Ishikawa (cell line): ENCODE measurements around the gene AIP.

Experiments used
- CEBPB ChIP-seq: IDR thresholded peaks from 2 replicates; pipeline ENCODE4 v1.6.1; 2012
- CREB1 ChIP-seq: IDR thresholded peaks from 2 replicates; pipeline ENCODE4 v1.6.1; 2012; ENCODE audit warnings: low read depth
- EP300 ChIP-seq: IDR thresholded peaks from 2 replicates; pipeline ENCODE4 v1.6.1; 2012; ENCODE audit warnings: borderline replicate concordance
- FOXM1 ChIP-seq: IDR thresholded peaks from 2 replicates; pipeline ENCODE4 v1.6.1; 2012; ENCODE audit warnings: low read depth, borderline replicate concordance
- RAD21 ChIP-seq: IDR thresholded peaks from 2 replicates; pipeline ENCODE4 v1.6.1; 2012; ENCODE audit warnings: low read depth
- TAF1 ChIP-seq: IDR thresholded peaks from 2 replicates; pipeline ENCODE4 v1.6.1; 2012; ENCODE audit warnings: low read depth, mild to moderate bottlenecking
- YY1 ChIP-seq: IDR thresholded peaks from 2 replicates; pipeline ENCODE4 v1.6.1; 2012; ENCODE audit warnings: low read depth
- TF ChIP-seq, protein P1 (sequence below): IDR thresholded peaks from 2 replicates; pipeline ENCODE4 v1.6.1; 2012; ENCODE audit warnings: low read depth, mild to moderate bottlenecking
- TF ChIP-seq, protein P2 (sequence below): IDR thresholded peaks from 2 replicates; pipeline ENCODE4 v1.6.1; 2012
- TF ChIP-seq, protein P3 (sequence below): IDR thresholded peaks from 2 replicates; pipeline ENCODE4 v1.6.1; 2012

DNA sequence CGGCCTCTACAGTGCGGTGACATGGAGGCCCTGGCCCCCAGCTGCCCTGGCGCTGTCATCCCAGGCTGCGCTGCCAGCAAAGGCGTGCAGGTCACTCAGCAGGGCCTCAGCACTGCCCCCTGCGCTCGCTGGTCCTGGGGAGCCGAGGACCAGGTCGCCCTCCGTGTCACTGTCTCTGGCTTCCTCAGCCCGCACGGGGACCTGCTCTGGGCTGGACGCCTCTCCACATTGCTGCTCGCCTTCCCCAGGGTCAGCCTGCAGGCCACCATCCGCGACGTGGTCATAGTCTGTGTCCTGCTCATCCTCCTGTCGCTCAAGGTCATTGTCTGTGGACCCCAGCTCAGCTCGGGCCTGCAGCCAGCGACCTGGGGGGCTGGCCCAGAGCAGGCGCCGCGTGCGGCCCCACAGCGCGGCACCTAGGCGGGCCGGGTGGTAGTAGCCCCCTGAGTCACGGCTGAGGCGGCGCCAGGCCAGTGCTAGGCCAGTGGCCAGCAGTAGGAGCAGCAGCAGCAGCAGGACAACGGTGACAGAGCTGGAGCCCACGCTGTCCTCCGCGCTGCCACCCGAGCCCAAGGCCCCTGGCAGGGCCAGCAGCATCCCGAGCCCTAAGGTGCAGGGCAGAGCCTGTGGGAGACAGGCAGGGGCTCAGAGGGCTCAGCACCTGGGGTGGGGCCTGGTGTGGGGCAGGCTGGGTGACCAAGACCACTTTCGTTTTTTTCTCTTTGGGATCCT lies 46.9 kb upstream of the AIP start:
- no peak for TF ChIP-seq EP300
- TF ChIP-seq, protein P1, sequence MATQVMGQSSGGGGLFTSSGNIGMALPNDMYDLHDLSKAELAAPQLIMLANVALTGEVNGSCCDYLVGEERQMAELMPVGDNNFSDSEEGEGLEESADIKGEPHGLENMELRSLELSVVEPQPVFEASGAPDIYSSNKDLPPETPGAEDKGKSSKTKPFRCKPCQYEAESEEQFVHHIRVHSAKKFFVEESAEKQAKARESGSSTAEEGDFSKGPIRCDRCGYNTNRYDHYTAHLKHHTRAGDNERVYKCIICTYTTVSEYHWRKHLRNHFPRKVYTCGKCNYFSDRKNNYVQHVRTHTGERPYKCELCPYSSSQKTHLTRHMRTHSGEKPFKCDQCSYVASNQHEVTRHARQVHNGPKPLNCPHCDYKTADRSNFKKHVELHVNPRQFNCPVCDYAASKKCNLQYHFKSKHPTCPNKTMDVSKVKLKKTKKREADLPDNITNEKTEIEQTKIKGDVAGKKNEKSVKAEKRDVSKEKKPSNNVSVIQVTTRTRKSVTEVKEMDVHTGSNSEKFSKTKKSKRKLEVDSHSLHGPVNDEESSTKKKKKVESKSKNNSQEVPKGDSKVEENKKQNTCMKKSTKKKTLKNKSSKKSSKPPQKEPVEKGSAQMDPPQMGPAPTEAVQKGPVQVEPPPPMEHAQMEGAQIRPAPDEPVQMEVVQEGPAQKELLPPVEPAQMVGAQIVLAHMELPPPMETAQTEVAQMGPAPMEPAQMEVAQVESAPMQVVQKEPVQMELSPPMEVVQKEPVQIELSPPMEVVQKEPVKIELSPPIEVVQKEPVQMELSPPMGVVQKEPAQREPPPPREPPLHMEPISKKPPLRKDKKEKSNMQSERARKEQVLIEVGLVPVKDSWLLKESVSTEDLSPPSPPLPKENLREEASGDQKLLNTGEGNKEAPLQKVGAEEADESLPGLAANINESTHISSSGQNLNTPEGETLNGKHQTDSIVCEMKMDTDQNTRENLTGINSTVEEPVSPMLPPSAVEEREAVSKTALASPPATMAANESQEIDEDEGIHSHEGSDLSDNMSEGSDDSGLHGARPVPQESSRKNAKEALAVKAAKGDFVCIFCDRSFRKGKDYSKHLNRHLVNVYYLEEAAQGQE, result no peak
- TF ChIP-seq, protein P2, sequence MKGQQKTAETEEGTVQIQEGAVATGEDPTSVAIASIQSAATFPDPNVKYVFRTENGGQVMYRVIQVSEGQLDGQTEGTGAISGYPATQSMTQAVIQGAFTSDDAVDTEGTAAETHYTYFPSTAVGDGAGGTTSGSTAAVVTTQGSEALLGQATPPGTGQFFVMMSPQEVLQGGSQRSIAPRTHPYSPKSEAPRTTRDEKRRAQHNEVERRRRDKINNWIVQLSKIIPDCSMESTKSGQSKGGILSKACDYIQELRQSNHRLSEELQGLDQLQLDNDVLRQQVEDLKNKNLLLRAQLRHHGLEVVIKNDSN, result no peak
- TF ChIP-seq FOXM1, result no peak
- TF ChIP-seq, protein P3, sequence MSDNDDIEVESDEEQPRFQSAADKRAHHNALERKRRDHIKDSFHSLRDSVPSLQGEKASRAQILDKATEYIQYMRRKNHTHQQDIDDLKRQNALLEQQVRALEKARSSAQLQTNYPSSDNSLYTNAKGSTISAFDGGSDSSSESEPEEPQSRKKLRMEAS, result no peak
- no peak for TF ChIP-seq YY1
- no peak for TF ChIP-seq CEBPB
- TF ChIP-seq RAD21, result no peak
- no peak for TF ChIP-seq TAF1
- TF ChIP-seq CREB1, result no peak
